ENCODE results near the gene HCFC2.

The HCFC2 gene

DNA sequence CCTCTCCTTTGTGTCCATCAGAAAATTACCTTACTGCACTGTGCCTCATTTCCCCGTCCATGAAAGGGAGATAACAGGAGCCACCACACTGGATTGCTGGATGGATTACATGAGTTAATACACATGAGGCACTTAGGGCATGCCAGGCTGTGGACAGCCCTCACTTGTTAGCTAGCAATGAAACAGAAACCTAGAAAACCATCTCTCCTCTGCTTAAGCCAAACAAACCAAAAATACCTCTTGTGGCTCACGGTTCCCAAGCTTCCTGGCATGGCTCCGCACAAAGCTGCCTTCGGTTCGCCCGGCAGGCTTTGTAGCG is 660 bp upstream of the HCFC2 start:
- H3K4me3 ChIP-seq (ENCODE audit: low read depth, low read length), result peak overlapping the region; percentile 95
- no peaks in the 10 kb centered on the region for H3K27me3 ChIP-seq
- H3K36me3 ChIP-seq, result peaks cover 9% of the 10 kb centered on the region
- no peaks in the 10 kb centered on the region for H3K4me1 ChIP-seq
- DNase-seq, result no peak
- H3K9me3 ChIP-seq, result no peaks in the 10 kb centered on the region
- TF ChIP-seq, protein P1, sequence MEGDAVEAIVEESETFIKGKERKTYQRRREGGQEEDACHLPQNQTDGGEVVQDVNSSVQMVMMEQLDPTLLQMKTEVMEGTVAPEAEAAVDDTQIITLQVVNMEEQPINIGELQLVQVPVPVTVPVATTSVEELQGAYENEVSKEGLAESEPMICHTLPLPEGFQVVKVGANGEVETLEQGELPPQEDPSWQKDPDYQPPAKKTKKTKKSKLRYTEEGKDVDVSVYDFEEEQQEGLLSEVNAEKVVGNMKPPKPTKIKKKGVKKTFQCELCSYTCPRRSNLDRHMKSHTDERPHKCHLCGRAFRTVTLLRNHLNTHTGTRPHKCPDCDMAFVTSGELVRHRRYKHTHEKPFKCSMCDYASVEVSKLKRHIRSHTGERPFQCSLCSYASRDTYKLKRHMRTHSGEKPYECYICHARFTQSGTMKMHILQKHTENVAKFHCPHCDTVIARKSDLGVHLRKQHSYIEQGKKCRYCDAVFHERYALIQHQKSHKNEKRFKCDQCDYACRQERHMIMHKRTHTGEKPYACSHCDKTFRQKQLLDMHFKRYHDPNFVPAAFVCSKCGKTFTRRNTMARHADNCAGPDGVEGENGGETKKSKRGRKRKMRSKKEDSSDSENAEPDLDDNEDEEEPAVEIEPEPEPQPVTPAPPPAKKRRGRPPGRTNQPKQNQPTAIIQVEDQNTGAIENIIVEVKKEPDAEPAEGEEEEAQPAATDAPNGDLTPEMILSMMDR (IDR thresholded peaks at IDR 0.05; ENCODE audit: low read depth, low read length), result no peak

DNA sequence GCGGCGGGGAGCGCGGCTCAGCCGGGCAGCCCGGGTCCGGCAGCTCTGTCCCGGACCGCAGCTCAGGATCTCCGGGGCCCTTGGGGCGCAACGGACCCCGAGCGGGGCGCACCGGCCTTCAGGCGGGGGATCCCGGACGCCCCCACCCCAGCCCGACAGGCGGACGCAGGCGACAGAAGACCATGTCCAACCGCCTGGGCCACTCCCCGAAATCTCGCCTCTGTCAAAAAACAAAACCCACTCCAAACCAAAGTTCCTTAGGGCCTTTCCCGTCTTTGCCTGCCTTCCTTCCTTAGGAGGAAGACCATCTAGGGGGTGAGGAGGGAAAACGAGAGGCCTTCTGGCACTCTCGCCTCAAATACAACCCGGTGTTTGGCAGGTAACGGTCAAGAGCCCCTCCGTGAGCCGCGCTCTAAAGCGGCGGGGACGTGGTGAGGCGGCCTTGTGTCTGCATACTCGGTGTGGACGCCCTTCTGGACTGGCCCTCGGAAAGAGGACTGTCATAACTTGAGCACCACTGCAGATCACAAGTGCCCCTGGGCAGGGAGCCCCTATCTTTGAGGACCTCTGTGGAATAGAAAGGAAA is 604 bp downstream of the HCFC2 start:
- peaks cover 9% of the 10 kb centered on the region for H3K36me3 ChIP-seq
- H3K9me3 ChIP-seq, result no peaks in the 10 kb centered on the region
- peak overlapping the region; percentile 95 for H3K4me3 ChIP-seq (ENCODE audit: low read depth, low read length)
- H3K4me1 ChIP-seq, result no peaks in the 10 kb centered on the region
- no peaks in the 10 kb centered on the region for H3K27me3 ChIP-seq
- peak; percentile 21 for DNase-seq
- TF ChIP-seq, protein P1 (IDR thresholded peaks at IDR 0.05; ENCODE audit: low read depth, low read length), result no peak

DNA sequence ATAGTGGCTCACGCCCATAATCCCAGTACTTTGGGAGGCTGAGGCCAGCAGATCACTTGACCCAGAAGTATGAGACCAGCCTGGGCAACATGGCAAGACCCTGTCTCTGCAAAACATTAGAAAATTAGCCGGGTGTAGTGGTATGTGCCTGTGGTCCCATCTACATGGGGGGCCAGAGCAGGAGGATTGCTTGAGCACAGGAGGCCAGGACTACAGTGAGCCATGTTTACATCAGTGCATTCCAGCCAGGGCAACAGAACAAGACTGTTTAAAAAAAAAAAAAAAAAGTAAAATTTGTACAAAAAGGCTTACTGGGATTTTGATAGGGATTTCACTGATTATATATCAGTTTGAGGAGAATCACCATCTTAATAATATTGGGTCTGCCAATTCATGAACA is 7.8 kb downstream of the HCFC2 start:
- Histone ChIP-seq H3K9me3 (no peaks in the 10 kb centered on the region), H3K4me3 (ENCODE audit: low read depth, low read length) (no peak overlapping the region), H3K4me1 (no peaks in the 10 kb centered on the region), H3K36me3 (peaks cover 6% of the 10 kb centered on the region), H3K27me3 (no peaks in the 10 kb centered on the region)
- DNase-seq, result no peak
- TF ChIP-seq, protein P1 (IDR thresholded peaks at IDR 0.05; ENCODE audit: low read depth, low read length), result no peak

DNA sequence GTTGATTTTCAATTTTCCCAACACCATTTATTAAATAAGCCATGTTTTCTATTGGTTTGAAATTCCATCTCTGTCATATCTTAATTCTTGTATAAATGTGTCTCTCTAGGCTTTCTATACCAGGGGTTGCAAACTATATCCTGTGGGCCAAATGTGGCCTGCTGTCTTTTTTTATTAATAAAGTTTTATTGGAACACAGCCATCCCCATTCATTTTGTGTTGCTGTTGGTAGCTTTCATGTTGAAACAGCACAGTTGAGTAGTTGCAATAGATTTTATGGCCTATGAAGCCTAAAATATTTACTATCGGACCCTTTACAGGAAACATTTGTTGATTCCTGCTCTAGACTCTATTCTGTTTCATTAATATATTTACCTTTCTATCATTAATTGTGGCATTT is 9.4 kb downstream of the HCFC2 start:
- TF ChIP-seq, protein P1 (IDR thresholded peaks at IDR 0.05; ENCODE audit: low read depth, low read length), result no peak
- Histone ChIP-seq H3K4me3 (ENCODE audit: low read depth, low read length) (no peak overlapping the region), H3K27me3 (no peaks in the 10 kb centered on the region), H3K9me3 (no peaks in the 10 kb centered on the region), H3K36me3 (peaks cover 4% of the 10 kb centered on the region; the same call in 1 of the 2 replicates), H3K4me1 (no peaks in the 10 kb centered on the region)
- no peak for DNase-seq

DNA sequence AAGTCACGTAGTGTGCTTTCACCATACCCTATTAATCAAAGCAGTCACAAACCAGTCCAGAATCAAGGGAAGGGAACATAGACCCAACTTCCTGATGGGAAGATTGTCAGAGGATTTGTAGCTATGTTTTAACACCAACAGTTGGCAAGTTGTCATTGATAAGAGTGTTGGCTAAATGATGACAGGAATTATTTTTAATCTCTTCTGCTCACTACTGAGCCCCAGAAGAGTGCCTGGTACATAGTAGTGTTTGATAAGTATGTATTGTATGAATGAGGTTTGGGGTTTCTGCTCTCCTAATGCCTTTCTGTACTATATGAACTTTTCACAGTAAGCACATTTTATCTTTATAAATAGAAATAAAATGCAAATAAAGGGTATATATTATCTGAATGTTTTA is 14.7 kb downstream of the HCFC2 start:
- H3K27me3 ChIP-seq, result no peaks in the 10 kb centered on the region
- H3K4me1 ChIP-seq, result no peaks in the 10 kb centered on the region
- peaks cover 6% of the 10 kb centered on the region for H3K36me3 ChIP-seq
- TF ChIP-seq, protein P1 (IDR thresholded peaks at IDR 0.05; ENCODE audit: low read depth, low read length), result no peak
- no peaks in the 10 kb centered on the region for H3K9me3 ChIP-seq
- no peak for DNase-seq
- no peak overlapping the region for H3K4me3 ChIP-seq (ENCODE audit: low read depth, low read length)

DNA sequence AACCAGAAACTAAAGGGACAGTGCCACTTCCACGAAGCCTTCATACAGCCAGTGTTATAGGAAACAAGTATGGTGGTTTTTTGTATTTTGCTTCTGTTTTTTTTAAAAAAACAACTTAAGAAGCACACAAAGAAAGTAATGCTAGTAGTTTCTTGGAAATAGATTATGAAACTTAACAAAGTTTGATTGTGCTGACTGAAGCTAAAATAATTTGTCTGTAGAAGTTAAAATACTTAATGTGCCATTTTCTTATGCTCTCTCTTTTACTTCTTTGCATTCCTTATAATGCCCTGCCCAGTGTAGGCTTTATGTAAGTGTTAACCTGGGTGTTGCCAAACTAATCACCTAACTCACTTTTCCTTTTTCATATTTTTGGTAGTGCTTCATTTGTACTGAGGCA is 16.4 kb downstream of the HCFC2 start:
- Histone ChIP-seq H3K4me1 (no peaks in the 10 kb centered on the region), H3K9me3 (no peaks in the 10 kb centered on the region), H3K27me3 (no peaks in the 10 kb centered on the region), H3K36me3 (peaks cover 13% of the 10 kb centered on the region), H3K4me3 (ENCODE audit: low read depth, low read length) (no peak overlapping the region)
- TF ChIP-seq, protein P1 (IDR thresholded peaks at IDR 0.05; ENCODE audit: low read depth, low read length), result no peak
- DNase-seq, result no peak
